Measurements from ENCODE around the gene TOPBP1.
"Not testable (repeated sequence)": the region's sequence is repeated elsewhere in the genome, so short reads cannot be mapped to it uniquely, and the experiment has no call there.

Gene TOPBP1

GRCh38 chr3:133563816-133564215 lies 97.9 kb downstream of the TOPBP1 start:
- no peak for DNase-seq (ENCODE audit: low read depth)
- no peak for TF ChIP-seq CTCF (IDR thresholded peaks at IDR 0.05; ENCODE audit: insufficient read depth, low read depth, low read length, missing control alignments)
- no peak overlapping the region for H3K4me3 ChIP-seq (ENCODE audit: low read length)

GRCh38 chr3:133563186-133563591 lies 98.6 kb downstream of the TOPBP1 start:
- H3K4me3 ChIP-seq (ENCODE audit: low read length): no peak overlapping the region
- DNase-seq (ENCODE audit: low read depth): no peak
- no peak for TF ChIP-seq CTCF (IDR thresholded peaks at IDR 0.05; ENCODE audit: insufficient read depth, low read depth, low read length, missing control alignments)

GRCh38 chr3:133562376-133562775 lies 99.4 kb downstream of the TOPBP1 start:
- no peak overlapping the region for H3K4me3 ChIP-seq (ENCODE audit: low read length)
- DNase-seq (ENCODE audit: low read depth): no peak
- TF ChIP-seq CTCF (IDR thresholded peaks at IDR 0.05; ENCODE audit: insufficient read depth, low read depth, low read length, missing control alignments): no peak

GRCh38 chr3:133561679-133562078 lies 100.1 kb downstream of the TOPBP1 start:
- no peak for TF ChIP-seq CTCF (IDR thresholded peaks at IDR 0.05; ENCODE audit: insufficient read depth, low read depth, low read length, missing control alignments)
- no peak overlapping the region for H3K4me3 ChIP-seq (ENCODE audit: low read length)
- no peak for DNase-seq (ENCODE audit: low read depth)

GRCh38 chr3:133551589-133551988 lies 110.2 kb downstream of the TOPBP1 start:
- not testable (repeated sequence) for DNase-seq (ENCODE audit: low read depth); H3K4me3 ChIP-seq (ENCODE audit: low read length)
